Lower leg skin (tissue), 3 donors: Measurements from ENCODE around the gene ZNF614.

Experiments used
- POLR2A ChIP-seq, 2 donors: fragments of 450-650 bp; IDR thresholded peaks; one replicate each; pipeline ENCODE4 v1.6.1; 2016 to 2017; ENCODE audit warnings: antibody characterized with exemption in 2 of 2, mild to moderate bottlenecking in 1 of 2, moderate library complexity in 1 of 2
- TF ChIP-seq, protein P1 (sequence below), 3 donors: fragments of 450-650 bp; IDR thresholded peaks; one replicate each; pipeline ENCODE4 v1.5.1; 2016; ENCODE audit warnings: antibody characterized with exemption in 3 of 3, mild to moderate bottlenecking in 3 of 3, moderate library complexity in 2 of 3

DNA sequence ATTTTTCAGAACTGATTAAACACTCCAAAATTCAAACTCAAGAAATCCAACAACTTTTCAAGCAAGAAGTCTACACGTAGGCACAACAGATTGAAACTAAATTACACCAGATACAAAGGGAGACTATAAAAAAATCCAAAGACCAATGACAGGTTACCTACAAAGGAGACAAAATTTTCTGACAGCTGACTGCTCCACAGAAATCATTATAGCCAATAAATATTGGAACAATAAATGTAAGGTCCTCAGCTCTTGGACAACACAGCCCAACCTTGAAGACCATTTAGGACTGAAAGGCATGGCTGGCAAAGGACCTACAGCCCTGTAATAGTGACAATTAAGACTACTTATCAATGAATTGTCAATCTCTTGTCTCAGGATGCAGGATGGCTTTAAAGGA is 57.5 kb downstream of the ZNF614 start:
- TF ChIP-seq, protein P1, sequence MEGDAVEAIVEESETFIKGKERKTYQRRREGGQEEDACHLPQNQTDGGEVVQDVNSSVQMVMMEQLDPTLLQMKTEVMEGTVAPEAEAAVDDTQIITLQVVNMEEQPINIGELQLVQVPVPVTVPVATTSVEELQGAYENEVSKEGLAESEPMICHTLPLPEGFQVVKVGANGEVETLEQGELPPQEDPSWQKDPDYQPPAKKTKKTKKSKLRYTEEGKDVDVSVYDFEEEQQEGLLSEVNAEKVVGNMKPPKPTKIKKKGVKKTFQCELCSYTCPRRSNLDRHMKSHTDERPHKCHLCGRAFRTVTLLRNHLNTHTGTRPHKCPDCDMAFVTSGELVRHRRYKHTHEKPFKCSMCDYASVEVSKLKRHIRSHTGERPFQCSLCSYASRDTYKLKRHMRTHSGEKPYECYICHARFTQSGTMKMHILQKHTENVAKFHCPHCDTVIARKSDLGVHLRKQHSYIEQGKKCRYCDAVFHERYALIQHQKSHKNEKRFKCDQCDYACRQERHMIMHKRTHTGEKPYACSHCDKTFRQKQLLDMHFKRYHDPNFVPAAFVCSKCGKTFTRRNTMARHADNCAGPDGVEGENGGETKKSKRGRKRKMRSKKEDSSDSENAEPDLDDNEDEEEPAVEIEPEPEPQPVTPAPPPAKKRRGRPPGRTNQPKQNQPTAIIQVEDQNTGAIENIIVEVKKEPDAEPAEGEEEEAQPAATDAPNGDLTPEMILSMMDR (IDR thresholded peaks at IDR 0.05) = no peak
- no peak for TF ChIP-seq POLR2A (IDR thresholded peaks at IDR 0.05)
